Colonic mucosa (tissue), 4 donors: ENCODE measurements around the gene C20orf202. TPM values are rescaled to one million over a fixed set of nuclear protein-coding genes. Genes with fewer than 3 reads are reported as not detected.

ENCODE experiments used
- DNase-seq: peaks from one replicate; pipeline ENCODE4 v3.0.0-alpha.2; 2020
- H3K27ac ChIP-seq: fragments of 200-600 bp; one replicate; pipeline ENCODE4 v1.8.0; 2021
- H3K27me3 ChIP-seq: fragments of 200-600 bp; one replicate; pipeline ENCODE4 v1.8.0; 2021
- H3K36me3 ChIP-seq: fragments of 200-600 bp; one replicate; pipeline ENCODE4 v1.8.0; 2021
- H3K4me1 ChIP-seq: fragments of 200-600 bp; one replicate; pipeline ENCODE4 v1.8.0; 2021; ENCODE audit warnings: mild to moderate bottlenecking
- H3K4me3 ChIP-seq: fragments of 200-600 bp; one replicate; pipeline ENCODE4 v1.8.0; 2021
- H3K9ac ChIP-seq, 2 donors: one replicate each; pipeline ENCODE4 v1.7.0; 2013; ENCODE audit warnings: control low read depth in 2 of 2, low read depth in 2 of 2, low read length in 2 of 2
- H3K9me3 ChIP-seq: fragments of 200-600 bp; one replicate; pipeline ENCODE4 v1.8.0; 2021
- CTCF ChIP-seq: fragments of 200-600 bp; IDR thresholded peaks from one replicate; pipeline ENCODE4 v1.8.0; 2022; ENCODE audit warnings: antibody characterized with exemption, mild to moderate bottlenecking
- intact Hi-C: fragments of 100-400 bp; cut with DNase I; formaldehyde crosslinking; loops from one replicate; pipeline ENCODE4 v1.14.1; 2022
- total RNA-seq, 2 donors: library from RNA; stranded (reverse); fragmentation: NEBNext Ultra II Directional in 1 of 2; extraction: Animal tissue kit (Norgen Biotek cat#: 25700) in 1 of 2; gene quantifications; one replicate each; pipeline ENCODE4 v1.2.1, GENCODE V29; 2021
- donor health status: healthy.
- donor health status: DM: no; HTN: no; CAD: no.
- donor health status: DM: no; HTN: no; CAD: no.

The C20orf202 gene
- total RNA-seq, 2 donors from 2014 or later = 0.19 TPM; not detected in 1

GRCh38 chr20:1177680-1178079 is 25.6 kb upstream of the C20orf202 start:
- Histone ChIP-seq H3K27ac (no peak overlapping the region), H3K4me3 (no peak overlapping the region), H3K9ac (no peak overlapping the region), H3K27me3 (no peaks in the 10 kb centered on the region), H3K4me1 (no peaks in the 10 kb centered on the region), H3K9me3 (no peaks in the 10 kb centered on the region), H3K36me3 (no peaks in the 10 kb centered on the region)
- intact Hi-C loops = no loop called here
- no peak for TF ChIP-seq CTCF
- DNase-seq = no peak

GRCh38 chr20:1178103-1178502 is 25.2 kb upstream of the C20orf202 start:
- no peaks in the 10 kb centered on the region for H3K36me3 ChIP-seq
- no peaks in the 10 kb centered on the region for H3K9me3 ChIP-seq
- no peak overlapping the region for H3K9ac ChIP-seq
- H3K27ac ChIP-seq = no peak overlapping the region
- no peaks in the 10 kb centered on the region for H3K27me3 ChIP-seq
- DNase-seq = no peak
- intact Hi-C loops = no loop called here
- no peaks in the 10 kb centered on the region for H3K4me1 ChIP-seq
- TF ChIP-seq CTCF = no peak
- H3K4me3 ChIP-seq = no peak overlapping the region

GRCh38 chr20:1178623-1179022 is 24.6 kb upstream of the C20orf202 start:
- intact Hi-C loops = no loop called here
- H3K4me1 ChIP-seq = no peaks in the 10 kb centered on the region
- no peaks in the 10 kb centered on the region for H3K36me3 ChIP-seq
- no peaks in the 10 kb centered on the region for H3K9me3 ChIP-seq
- no peak overlapping the region for H3K27ac ChIP-seq
- no peak for DNase-seq
- H3K27me3 ChIP-seq = peaks cover 2% of the 10 kb centered on the region
- no peak for TF ChIP-seq CTCF
- H3K4me3 ChIP-seq = no peak overlapping the region
- no peak overlapping the region for H3K9ac ChIP-seq

GRCh38 chr20:1180949-1181348 is 22.3 kb upstream of the C20orf202 start:
- TF ChIP-seq CTCF = no peak
- no peaks in the 10 kb centered on the region for H3K4me1 ChIP-seq

GRCh38 chr20:1182106-1182505 is 21.1 kb upstream of the C20orf202 start:
- no peaks in the 10 kb centered on the region for H3K4me1 ChIP-seq
- no peaks in the 10 kb centered on the region for H3K36me3 ChIP-seq
- no peak for TF ChIP-seq CTCF
- intact Hi-C loops = loop anchor here (10.0 kb wide), 1 partner anchor 57 kb away; no protein-coding TSS in a partner anchor
- no peak overlapping the region for H3K27ac ChIP-seq
- DNase-seq = no peak
- H3K9me3 ChIP-seq = no peaks in the 10 kb centered on the region
- no peak overlapping the region for H3K9ac ChIP-seq
- peaks cover 14% of the 10 kb centered on the region for H3K27me3 ChIP-seq
- H3K4me3 ChIP-seq = no peak overlapping the region

More at GRCh38 chr20:1180949-1181348, 22.3 kb upstream of the C20orf202 start:
- Histone ChIP-seq H3K9ac (no peak overlapping the region), H3K27me3 (peaks cover 14% of the 10 kb centered on the region), H3K36me3 (no peaks in the 10 kb centered on the region), H3K4me3 (no peak overlapping the region), H3K27ac (no peak overlapping the region), H3K9me3 (no peaks in the 10 kb centered on the region)
- no peak for DNase-seq
- intact Hi-C loops = loop anchor here (10.0 kb wide), 1 partner anchor 56 kb away; no protein-coding TSS in a partner anchor
